Gastroesophageal sphincter (tissue), 4 donors: ENCODE measurements around the gene TNFRSF12A. TPM values are rescaled to one million over a fixed set of nuclear protein-coding genes. Genes with fewer than 3 reads are reported as not detected.
A peak's percentile ranks its signal among the peaks of the same experiment; 100 is the strongest.

ENCODE experiments used
- ATAC-seq: fragments of 150-250 bp; one replicate; pipeline ENCODE4 v1.9.1; 2016; ENCODE audit warnings: mild to moderate bottlenecking, moderate library complexity
- H3K27ac ChIP-seq, 4 donors: fragments of 200-600 bp; sonication (generic) in 3 of 4; 1 replicate in 3 of 4; 2 replicates in 1 of 4; pipeline ENCODE4 v1.5.1; 2016 to 2019
- H3K27me3 ChIP-seq: fragments of 200-600 bp; sonication (generic); one replicate; pipeline ENCODE4 v1.5.1; 2019
- H3K36me3 ChIP-seq, 2 donors: fragments of 200-600 bp; sonication (generic); one replicate each; pipeline ENCODE4 v1.5.1; 2019; ENCODE audit warnings: control low read depth in 1 of 2
- H3K4me1 ChIP-seq, 3 donors: fragments of 200-600 bp; sonication (generic); 1 replicate in 2 of 3; 2 replicates in 1 of 3; pipeline ENCODE4 v1.5.1; 2016 to 2019; ENCODE audit warnings: control low read depth in 2 of 3
- H3K4me3 ChIP-seq, 2 donors: fragments of 200-600 bp; sonication (generic); one replicate each; pipeline ENCODE4 v1.5.1; 2019; ENCODE audit warnings: mild to moderate bottlenecking in 1 of 2, moderate library complexity in 1 of 2
- H3K9me3 ChIP-seq, 3 donors: fragments of 200-600 bp; sonication (generic); one replicate each; pipeline ENCODE4 v1.5.1; 2017 to 2019; ENCODE audit warnings: control low read depth in 2 of 3
- EP300 ChIP-seq: sonication (generic); formaldehyde crosslinking; IDR thresholded peaks from one replicate; pipeline ENCODE4 v1.6.1; 2017; ENCODE audit warnings: antibody characterized with exemption, mild to moderate bottlenecking
- POLR2A ChIP-seq, 2 donors: fragments of 450-650 bp; IDR thresholded peaks; one replicate each; pipeline ENCODE4 v1.6.1; 2017; ENCODE audit warnings: antibody characterized with exemption in 2 of 2, mild to moderate bottlenecking in 2 of 2, moderate library complexity in 1 of 2
- POLR2AphosphoS5 ChIP-seq: sonication (generic); formaldehyde crosslinking; IDR thresholded peaks from one replicate; pipeline ENCODE4 v1.6.1; 2017; ENCODE audit warnings: antibody characterized with exemption
- WGBS, 2 donors: methylation state at CpG; one replicate each; pipeline ENCODE4 v1.1.5; 2018; ENCODE audit warnings: low coverage in 1 of 2; 5-methylcytosine and 5-hydroxymethylcytosine counted together
- total RNA-seq, 4 donors: library from RNA; depleted of rRNA; stranded (reverse); fragments of >200 nt; gene quantifications; one replicate each; pipeline ENCODE4 v1.1.0, GENCODE V29; 2016
- TF ChIP-seq, protein P1 (sequence below), 4 experiments: fragments of 200-600 bp in 2 of 4; fragments of 450-650 bp in 2 of 4; sonication (generic) in 1 of 4; IDR thresholded peaks; one replicate each; pipeline ENCODE4 v1.5.1; 2017 to 2019; ENCODE audit warnings: antibody characterized with exemption in 4 of 4, mild to moderate bottlenecking in 2 of 4, moderate library complexity in 2 of 4

Gene TNFRSF12A
- total RNA-seq, 4 donors from 2014 or later = 26.0 to 135 (median 72.2) TPM

DNA sequence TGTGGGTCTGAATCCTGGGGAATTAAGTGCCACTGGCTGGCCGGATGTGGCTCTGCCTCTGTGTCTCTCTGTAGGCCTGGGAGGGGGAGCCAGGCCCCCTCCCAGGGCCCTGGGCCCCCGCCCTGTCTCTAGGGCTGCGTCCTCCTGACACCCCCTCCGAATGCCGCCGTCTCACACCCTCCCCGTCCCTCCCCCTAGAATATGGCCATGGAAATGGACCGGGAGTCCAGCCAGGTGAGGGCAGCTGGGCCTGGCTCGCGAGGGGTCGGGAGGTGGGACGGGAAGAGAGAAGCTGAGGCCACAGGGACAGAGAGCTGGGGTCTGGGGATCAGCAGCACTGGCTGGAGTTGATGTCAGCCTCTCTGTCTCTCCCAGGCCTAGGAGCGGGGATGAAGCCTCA lies 23.9 kb upstream of the TNFRSF12A start:
- Histone ChIP-seq H3K4me3 (no peak overlapping the region), H3K27me3 (peaks cover 60% of the 10 kb centered on the region), H3K36me3 (no peaks in the 10 kb centered on the region), H3K4me1 (no peaks in the 10 kb centered on the region), H3K9me3 (no peaks in the 10 kb centered on the region), H3K27ac (no peak overlapping the region)
- TF ChIP-seq EP300 = no peak
- no peak for TF ChIP-seq POLR2AphosphoS5
- TF ChIP-seq, protein P1, sequence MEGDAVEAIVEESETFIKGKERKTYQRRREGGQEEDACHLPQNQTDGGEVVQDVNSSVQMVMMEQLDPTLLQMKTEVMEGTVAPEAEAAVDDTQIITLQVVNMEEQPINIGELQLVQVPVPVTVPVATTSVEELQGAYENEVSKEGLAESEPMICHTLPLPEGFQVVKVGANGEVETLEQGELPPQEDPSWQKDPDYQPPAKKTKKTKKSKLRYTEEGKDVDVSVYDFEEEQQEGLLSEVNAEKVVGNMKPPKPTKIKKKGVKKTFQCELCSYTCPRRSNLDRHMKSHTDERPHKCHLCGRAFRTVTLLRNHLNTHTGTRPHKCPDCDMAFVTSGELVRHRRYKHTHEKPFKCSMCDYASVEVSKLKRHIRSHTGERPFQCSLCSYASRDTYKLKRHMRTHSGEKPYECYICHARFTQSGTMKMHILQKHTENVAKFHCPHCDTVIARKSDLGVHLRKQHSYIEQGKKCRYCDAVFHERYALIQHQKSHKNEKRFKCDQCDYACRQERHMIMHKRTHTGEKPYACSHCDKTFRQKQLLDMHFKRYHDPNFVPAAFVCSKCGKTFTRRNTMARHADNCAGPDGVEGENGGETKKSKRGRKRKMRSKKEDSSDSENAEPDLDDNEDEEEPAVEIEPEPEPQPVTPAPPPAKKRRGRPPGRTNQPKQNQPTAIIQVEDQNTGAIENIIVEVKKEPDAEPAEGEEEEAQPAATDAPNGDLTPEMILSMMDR (IDR thresholded peaks at IDR 0.05) = no peak
- no peak for TF ChIP-seq POLR2A (IDR thresholded peaks at IDR 0.05)
- no peak for ATAC-seq
- WGBS, 2 donors = no CpG with 5 or more reads among the region's 13 CpGs

DNA sequence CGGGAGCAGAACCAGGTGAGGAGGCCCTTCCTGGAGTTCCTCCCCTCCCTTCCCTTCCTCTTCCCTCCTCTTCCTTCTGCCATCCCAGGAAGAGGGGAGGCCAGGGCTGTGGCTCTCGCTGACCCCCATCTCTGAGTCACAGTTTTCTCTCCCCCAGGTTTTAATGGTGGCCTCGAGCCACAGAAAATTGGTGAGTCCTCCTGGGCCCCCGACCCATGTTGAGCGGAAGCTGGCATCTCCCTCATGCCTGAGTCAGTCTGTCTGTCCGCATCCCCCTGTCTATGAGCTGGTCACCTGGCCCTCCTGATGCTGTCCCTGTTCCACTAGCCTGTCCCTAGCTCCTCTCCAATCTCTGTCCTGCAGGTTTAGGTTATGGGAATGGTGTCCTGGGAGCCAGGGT lies 20.2 kb upstream of the TNFRSF12A start:
- 75 to 82% methylated on average over 6 of the region's 6 CpGs for WGBS, 2 donors
- Histone ChIP-seq H3K27ac (no peak overlapping the region), H3K27me3 (peaks cover 64% of the 10 kb centered on the region), H3K4me1 (peaks cover 0 to 9% (median 2%) of the 10 kb centered on the region in 3 donors), H3K36me3 (no peaks in the 10 kb centered on the region), H3K9me3 (no peaks in the 10 kb centered on the region), H3K4me3 (no peak overlapping the region)
- TF ChIP-seq POLR2AphosphoS5 = no peak
- no peak for TF ChIP-seq EP300
- TF ChIP-seq, protein P1 (IDR thresholded peaks at IDR 0.05) = no peak
- TF ChIP-seq POLR2A (IDR thresholded peaks at IDR 0.05) = no peak
- ATAC-seq = no peak

DNA sequence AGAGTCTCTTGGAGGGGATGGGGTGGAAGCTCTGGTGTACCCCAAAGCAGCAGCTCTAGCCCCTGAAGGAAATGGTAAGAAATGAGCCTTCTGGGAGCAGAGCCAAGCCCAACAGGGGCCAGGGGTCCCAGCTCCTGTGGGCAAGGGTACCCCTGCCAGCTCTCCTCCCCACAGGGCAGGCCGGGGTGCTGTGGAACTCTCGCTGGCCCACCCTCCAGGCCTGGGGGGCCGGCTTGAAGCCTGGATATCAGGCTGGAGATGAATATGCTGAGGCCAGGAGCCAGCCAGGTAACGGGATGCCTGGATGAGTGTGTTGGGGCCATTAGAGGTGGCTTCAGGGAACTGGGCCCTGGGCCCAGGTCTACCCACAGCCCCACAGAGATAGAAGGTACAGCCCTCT lies 19.6 kb upstream of the TNFRSF12A start:
- Histone ChIP-seq H3K27ac (no peak overlapping the region), H3K4me3 (no peak overlapping the region), H3K9me3 (no peaks in the 10 kb centered on the region), H3K4me1 (peaks cover 0 to 11% (median 4%) of the 10 kb centered on the region in 3 donors), H3K27me3 (peaks cover 64% of the 10 kb centered on the region), H3K36me3 (no peaks in the 10 kb centered on the region)
- TF ChIP-seq EP300 = no peak
- TF ChIP-seq, protein P1 (IDR thresholded peaks at IDR 0.05) = no peak
- no peak for TF ChIP-seq POLR2AphosphoS5
- TF ChIP-seq POLR2A (IDR thresholded peaks at IDR 0.05) = no peak
- WGBS, 2 donors = 76% methylated on average over 2 of the region's 4 CpGs; no CpG with 5 or more reads in 1 of the 2 donors
- ATAC-seq = no peak

DNA sequence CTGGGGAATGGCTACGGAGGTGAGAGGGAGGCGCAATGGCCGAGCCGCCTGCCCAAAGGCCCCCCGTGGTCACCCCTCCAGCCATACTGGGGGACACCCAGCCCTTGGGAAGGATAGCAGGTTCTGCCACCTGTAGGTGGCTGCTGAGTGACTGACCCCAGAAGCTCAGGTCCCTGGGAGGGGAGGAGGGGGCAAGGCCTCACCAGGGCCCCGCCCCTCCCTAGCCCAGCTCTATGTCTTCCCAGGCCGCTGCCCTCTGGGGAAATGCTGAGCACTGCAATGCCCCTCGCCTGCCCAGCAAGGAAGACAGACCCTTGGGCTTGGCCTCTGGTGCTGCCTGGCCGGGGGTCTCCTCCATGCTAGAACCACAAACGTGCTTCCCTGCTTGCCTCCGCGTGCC lies 18.9 kb upstream of the TNFRSF12A start:
- no CpG with 5 or more reads among the region's 12 CpGs for WGBS, 2 donors
- H3K36me3 ChIP-seq = no peaks in the 10 kb centered on the region
- no peak for ATAC-seq
- H3K27me3 ChIP-seq = peaks cover 64% of the 10 kb centered on the region
- H3K9me3 ChIP-seq = no peaks in the 10 kb centered on the region
- H3K4me1 ChIP-seq = peaks cover 0 to 11% (median 4%) of the 10 kb centered on the region in 3 donors
- TF ChIP-seq, protein P1 (IDR thresholded peaks at IDR 0.05) = no peak
- H3K27ac ChIP-seq = no peak overlapping the region
- H3K4me3 ChIP-seq = no peak overlapping the region

DNA sequence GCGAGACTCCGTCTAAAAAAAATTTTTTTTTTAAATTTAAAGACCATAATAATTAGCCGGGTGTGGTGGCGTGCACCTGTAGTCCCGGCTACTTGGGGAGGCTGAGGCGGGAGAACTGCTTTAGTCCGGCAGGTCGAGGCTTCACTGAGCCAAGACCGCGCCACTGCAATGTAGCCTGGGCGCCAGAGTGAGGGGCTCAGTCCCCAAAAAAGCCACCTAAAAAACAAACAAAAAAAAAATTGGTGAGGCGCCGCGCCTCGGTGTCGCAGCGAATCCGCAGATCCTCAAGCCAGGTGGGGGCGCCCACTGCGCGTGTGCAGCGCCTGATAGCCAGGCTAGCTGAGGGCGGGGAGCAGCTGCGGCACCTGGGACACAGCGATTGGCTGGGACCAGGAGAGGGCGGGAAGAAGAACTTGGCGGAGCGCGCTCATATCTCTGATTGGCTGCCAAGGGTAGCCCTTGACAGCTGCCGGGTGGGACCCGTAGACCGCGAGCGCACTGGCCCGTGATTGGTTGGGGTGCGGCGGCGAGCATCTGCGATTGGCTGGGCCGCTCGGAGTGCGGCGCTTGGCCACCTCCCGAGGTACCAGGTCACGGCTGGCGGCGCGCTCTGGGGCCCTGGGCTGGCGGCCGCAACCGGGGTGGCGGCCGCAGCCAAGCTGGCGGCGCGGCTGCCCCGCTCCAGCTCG lies 16.4 kb upstream of the TNFRSF12A start:
- Histone ChIP-seq H3K27ac (peak overlapping the region in 1 of 4 donors; percentile 71), H3K4me1 (peaks cover 0 to 11% (median 4%) of the 10 kb centered on the region in 3 donors), H3K4me3 (peak overlapping the region in 1 of 2 donors; percentile 44), H3K9me3 (no peaks in the 10 kb centered on the region), H3K27me3 (peaks cover 66% of the 10 kb centered on the region), H3K36me3 (no peaks in the 10 kb centered on the region)
- WGBS, 2 donors = 2 to 14% methylated on average over 9 to 17 of the region's 58 CpGs
- ATAC-seq = peak; percentile 99
- peak; percentile 58 for TF ChIP-seq POLR2AphosphoS5
- TF ChIP-seq, protein P1 (IDR thresholded peaks at IDR 0.05) = peak in 3 of 4 experiments; percentile 38 to 82 (median 52)
- TF ChIP-seq EP300 = no peak
